ENCODE results near the gene VPS33A.

GRCh38 chr12:122295877-122296276 is 29.6 kb upstream of the VPS33A start:
- TF ChIP-seq CTCF (IDR thresholded peaks at IDR 0.05), result no peak
- no peak for TF ChIP-seq POLR2A (IDR thresholded peaks at IDR 0.05)
- no peak for TF ChIP-seq EP300 (IDR thresholded peaks at IDR 0.05)
